Measurements from ENCODE around the gene ANKRD12.
A peak's percentile ranks its signal among the peaks of the same experiment; 100 is the strongest.

The ANKRD12 gene

GRCh38 chr18:9333441-9334328, 197.1 kb downstream of the ANKRD12 start:
- H3K9me3 ChIP-seq, result peaks cover 0 to under 1% (median 0%) of the 10 kb centered on the region in 3 donors
- no peak for TF ChIP-seq CTCF (IDR thresholded peaks at IDR 0.05)
- peak overlapping the region; percentile 95 to 99 for H3K27ac ChIP-seq
- peak; percentile 22 to 65 for DNase-seq
- peak overlapping the region; percentile 92 to 96 for H3K4me3 ChIP-seq
- intact Hi-C loops (cut with DNase I; ENCODE audit: low total_unique reads), result loop anchor here (2.0 kb wide), 1 partner anchor 141 kb away; the partner anchor contains the start of gene RALBP1
- H3K4me1 ChIP-seq, result peaks cover 0 to 31% (median 13%) of the 10 kb centered on the region in 4 donors
- H3K27me3 ChIP-seq, result no peaks in the 10 kb centered on the region
- peaks cover 0 to 12% (median 11%) of the 10 kb centered on the region in 3 donors for H3K36me3 ChIP-seq

DNA sequence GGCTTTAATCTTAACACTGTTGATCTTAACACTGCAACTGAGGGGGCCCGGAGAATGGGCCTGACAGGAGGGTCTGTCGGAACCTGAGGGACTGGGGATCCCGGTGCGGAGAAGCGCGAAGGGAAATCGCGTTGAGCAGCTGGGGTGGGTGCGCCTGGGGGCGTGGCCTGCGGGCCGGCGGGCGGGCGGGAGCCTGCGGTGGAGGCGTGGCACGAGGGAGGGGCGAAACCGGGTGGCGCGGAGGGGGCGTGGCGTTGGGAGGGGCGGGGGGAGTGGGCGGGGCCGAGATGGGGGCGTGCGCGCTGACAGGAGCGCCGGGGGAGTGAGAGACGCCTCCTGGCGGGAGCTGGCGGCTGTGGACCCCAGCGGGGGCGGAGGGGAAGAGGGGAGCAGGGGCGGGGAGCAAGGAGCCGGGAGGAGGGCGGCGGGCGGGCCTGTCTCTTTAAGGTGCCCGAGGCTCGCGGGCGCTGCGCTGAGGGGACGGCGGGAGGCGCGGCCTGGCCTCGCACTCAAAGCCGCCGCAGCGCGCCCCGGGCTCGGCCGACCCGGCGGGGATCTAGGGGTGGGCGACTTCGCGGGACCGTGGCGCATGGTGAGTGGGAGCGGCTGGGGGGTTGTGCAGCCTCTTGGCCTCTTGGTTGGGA, 197.9 kb downstream of the ANKRD12 start, which contains the start of gene TWSG1:
Gene TWSG1 (plus strand): TSS at position 445 of the 644 bp plus-strand sequence. CDS start 2,457 bp downstream, outside the sequence.
- Histone ChIP-seq H3K27me3 (no peaks in the 10 kb centered on the region), H3K4me3 (peak within 1 kb of the TSS; percentile 92 to 96), H3K27ac (peak within 1 kb of the TSS; percentile 95 to 99), H3K9me3 (no peaks in the 10 kb centered on the region), H3K4me1 (peaks cover 0 to 31% (median 13%) of the 10 kb centered on the region in 4 donors), H3K36me3 (peaks cover 0 to 18% (median 17%) of the 10 kb centered on the region in 3 donors)
- intact Hi-C loops (cut with DNase I; ENCODE audit: low total_unique reads), result loop anchor here (2.0 kb wide), 1 partner anchor 140 kb away; the partner anchor contains the start of gene RALBP1
- peak in 1 of 2 experiments; percentile 52 for TF ChIP-seq CTCF (IDR thresholded peaks at IDR 0.05)
- DNase-seq, result peak; percentile 93 to 97

GRCh38 chr18:9334973-9335696, 198.6 kb downstream of the ANKRD12 start:
- intact Hi-C loops (cut with DNase I; ENCODE audit: low total_unique reads), result loop anchor here (2.0 kb wide), 1 partner anchor 140 kb away; the partner anchor contains the start of gene RALBP1
- Histone ChIP-seq H3K27ac (peak overlapping the region; percentile 95 to 99), H3K9me3 (no peaks in the 10 kb centered on the region), H3K27me3 (no peaks in the 10 kb centered on the region), H3K36me3 (peaks cover 0 to 22% (median 18%) of the 10 kb centered on the region in 3 donors), H3K4me1 (peaks cover 0 to 31% (median 13%) of the 10 kb centered on the region in 4 donors), H3K4me3 (peak overlapping the region; percentile 92 to 96)
- TF ChIP-seq CTCF (IDR thresholded peaks at IDR 0.05), result peak in 1 of 2 experiments; percentile 17
- no peak for DNase-seq

Data from tibial artery (tissue), 4 donors.